Measurements from ENCODE around the gene ADGRG6.

Gene ADGRG6

DNA sequence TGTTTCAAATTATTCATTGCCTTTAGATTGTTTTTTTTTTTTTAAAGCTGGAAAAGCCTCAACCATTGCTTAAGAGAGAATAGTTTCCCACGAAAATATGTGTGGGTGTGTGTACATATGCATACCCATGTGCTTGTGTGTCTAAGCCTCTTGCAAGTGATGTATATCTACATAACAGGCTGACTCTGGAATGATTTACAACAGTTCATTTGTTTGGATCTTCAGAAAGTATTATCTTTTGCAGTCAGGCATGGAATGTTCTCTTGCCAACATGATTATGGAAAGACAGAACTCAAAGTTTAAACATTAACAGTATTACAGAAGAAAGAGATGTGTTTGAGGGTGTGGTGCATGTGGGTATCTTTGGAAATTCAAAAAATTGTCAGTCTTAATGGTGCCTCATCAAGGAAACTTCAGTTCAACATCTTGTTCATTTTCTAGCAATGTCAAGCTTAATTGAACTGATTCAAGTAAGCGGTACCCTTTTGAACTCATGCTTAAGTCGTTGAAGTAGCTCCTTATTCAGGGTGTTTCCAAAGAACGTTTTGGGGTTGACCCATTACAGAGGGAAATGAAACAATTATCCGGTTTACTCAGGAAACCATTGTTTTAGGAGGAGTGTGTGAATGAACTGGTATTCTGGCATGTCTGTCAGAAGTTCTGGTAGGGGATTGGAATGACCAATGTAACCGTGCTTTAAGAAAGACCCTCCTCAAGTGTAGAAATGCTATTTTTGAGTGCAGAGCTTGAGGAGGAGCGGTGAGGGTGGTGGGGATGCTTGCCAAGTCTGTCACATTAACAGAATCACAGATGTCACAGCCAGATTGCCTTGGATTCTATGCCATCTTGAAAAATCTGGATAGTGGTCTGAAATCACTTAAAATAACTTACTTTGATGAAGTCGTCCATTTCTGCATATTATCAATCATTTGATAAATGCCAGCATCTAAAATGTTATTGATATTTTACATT, 60.3 kb downstream of the ADGRG6 start:
- no peak for DNase-seq (ENCODE audit: low spot score in 2 of 2)
- Mint-ChIP-seq H3K27me3 (peaks cover 25% of the 10 kb centered on the region), H3K9me3 (no peaks in the 10 kb centered on the region), H3K36me3 (ENCODE audit: insufficient read depth) (no peaks in the 10 kb centered on the region), H3K4me1 (no peaks in the 10 kb centered on the region), H3K4me3 (no peak overlapping the region), H3K27ac (ENCODE audit: low read depth) (no peak overlapping the region)
- no peak for ATAC-seq (replicated peaks; ENCODE audit: extremely low read depth, poor library complexity, severe bottlenecking)

DNA sequence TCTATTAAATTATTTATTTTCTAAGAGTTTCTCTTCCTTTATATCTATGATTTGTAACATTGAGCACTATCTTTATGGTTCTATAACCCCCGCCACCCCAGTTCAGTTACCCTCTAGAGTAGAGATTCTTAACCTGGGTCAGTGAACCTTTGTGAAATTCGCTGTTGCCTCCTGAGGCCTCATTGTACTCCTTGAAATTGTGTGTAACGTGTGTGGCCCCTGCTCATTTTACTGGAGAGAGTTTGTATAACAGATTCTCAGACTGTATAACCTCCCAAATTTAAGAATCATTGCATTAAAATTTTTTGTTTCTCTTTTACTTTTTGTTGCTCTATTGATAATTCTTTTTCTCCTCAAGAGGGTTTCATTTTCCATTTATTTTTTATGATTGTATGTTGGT, 65.3 kb downstream of the ADGRG6 start:
- Mint-ChIP-seq H3K27me3 (peaks cover 12% of the 10 kb centered on the region), H3K4me1 (no peaks in the 10 kb centered on the region), H3K36me3 (ENCODE audit: insufficient read depth) (no peaks in the 10 kb centered on the region), H3K4me3 (no peak overlapping the region), H3K9me3 (no peaks in the 10 kb centered on the region), H3K27ac (ENCODE audit: low read depth) (no peak overlapping the region)
- ATAC-seq (replicated peaks; ENCODE audit: extremely low read depth, poor library complexity, severe bottlenecking) (no peak), DNase-seq (ENCODE audit: low spot score in 2 of 2) (no peak)

DNA sequence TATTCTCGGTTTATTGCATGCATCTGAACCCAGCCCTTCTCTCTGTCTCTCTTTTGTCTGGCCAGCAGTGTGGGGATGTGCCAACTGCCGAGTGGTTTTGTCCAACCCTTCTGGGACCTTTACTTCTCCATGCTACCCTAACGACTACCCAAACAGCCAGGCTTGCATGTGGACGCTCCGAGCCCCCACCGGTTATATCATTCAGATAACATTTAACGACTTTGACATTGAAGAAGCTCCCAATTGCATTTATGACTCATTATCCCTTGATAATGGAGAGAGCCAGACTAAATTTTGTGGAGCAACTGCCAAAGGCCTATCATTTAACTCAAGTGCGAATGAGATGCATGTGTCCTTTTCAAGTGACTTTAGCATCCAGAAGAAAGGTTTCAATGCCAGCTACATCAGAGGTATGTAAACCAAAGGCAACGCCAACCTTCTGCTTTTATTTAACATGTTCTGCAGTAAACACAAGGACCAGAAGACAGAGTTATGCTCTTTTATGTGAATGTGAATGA, 65.8 kb downstream of the ADGRG6 start:
- Mint-ChIP-seq H3K4me1 (no peaks in the 10 kb centered on the region), H3K9me3 (no peaks in the 10 kb centered on the region), H3K27me3 (peaks cover 10% of the 10 kb centered on the region), H3K36me3 (ENCODE audit: insufficient read depth) (no peaks in the 10 kb centered on the region), H3K4me3 (no peak overlapping the region), H3K27ac (ENCODE audit: low read depth) (no peak overlapping the region)
- DNase-seq (ENCODE audit: low spot score in 2 of 2) (no peak), ATAC-seq (replicated peaks; ENCODE audit: extremely low read depth, poor library complexity, severe bottlenecking) (no peak)

DNA sequence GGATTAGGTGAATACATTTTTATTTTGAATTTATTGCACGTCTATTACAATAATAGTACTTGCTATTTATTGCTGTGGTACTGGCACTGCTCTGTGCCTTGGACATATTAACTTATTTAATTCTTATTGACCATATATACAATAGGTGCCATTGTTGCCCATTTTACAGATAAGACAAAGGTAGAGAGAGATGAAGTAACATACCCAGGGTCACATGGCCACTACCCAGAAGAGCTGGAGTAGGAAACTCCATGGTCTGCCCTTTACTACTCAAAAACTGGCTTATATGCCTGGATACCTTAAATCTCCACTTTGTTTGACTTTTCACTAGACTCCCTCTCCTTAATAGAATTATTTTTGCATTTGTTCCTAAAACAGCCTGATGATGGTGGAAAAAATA, 67.5 kb downstream of the ADGRG6 start:
- ATAC-seq (replicated peaks; ENCODE audit: extremely low read depth, poor library complexity, severe bottlenecking) = no peak
- Mint-ChIP-seq H3K27ac (ENCODE audit: low read depth) (no peak overlapping the region), H3K36me3 (ENCODE audit: insufficient read depth) (no peaks in the 10 kb centered on the region), H3K4me3 (no peak overlapping the region), H3K27me3 (peaks cover 10% of the 10 kb centered on the region), H3K9me3 (no peaks in the 10 kb centered on the region), H3K4me1 (no peaks in the 10 kb centered on the region)
- DNase-seq (ENCODE audit: low spot score in 2 of 2) = no peak

DNA sequence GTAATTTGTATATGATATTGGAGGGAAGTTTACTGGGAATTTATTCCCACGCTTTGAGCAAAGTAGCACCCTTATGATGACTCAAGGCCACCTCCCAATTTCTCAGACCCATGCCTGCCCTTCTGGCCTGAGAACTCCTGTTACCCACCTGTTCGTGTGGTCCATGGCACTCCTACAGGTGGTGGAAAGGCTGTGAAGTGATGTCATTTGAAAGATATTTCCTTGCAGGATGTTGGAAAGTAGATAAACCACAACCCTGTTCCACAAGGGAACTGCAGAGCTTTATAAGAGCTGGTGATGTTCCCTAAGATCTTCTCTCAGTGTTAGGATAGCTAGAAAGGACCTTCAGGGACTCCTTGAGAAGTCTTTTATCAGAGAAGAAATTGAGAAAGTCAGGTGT, 70.5 kb downstream of the ADGRG6 start:
- H3K27ac Mint-ChIP-seq (ENCODE audit: low read depth) = no peak overlapping the region

DNA sequence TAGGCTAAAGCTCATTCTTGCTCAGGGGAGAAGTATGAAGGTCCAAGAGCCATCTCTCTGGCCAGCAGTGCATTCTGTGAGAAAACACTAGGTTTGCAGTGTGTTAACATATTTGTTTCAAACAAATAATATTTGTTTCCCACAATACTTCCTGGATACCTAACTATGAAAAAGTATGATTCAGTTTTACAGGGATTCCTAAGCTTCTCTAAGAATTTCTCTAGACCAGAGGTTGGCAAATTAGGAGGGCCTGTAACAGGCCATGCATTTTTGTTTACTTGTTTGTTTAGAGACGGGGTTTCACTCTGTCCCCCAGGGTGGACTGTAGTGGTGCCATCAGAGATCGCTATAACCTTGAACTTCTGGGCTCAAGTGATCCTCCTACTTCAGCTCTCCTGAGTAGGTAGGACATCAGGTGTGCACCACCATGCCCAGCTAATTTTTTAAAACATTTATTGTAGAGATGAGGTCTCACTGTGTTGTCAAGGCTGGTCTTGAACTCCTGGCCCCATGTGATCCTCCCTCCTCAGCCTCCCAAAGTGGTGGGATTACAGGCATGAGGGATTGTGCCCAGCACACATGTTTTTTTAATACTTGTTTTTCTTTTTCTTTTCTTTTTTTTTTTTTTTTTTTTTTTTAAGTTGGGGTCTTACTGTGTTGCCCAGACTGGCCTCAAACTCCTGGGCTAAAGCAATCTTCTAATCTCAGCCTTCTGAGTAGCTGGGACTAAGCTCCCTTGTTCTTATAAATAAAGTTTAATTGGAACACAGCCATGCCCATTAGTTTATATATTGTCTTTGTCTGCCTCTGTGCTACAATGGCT, 71.7 kb downstream of the ADGRG6 start:
- Mint-ChIP-seq H3K27me3 (peaks cover 14% of the 10 kb centered on the region), H3K27ac (ENCODE audit: low read depth) (no peak overlapping the region), H3K36me3 (ENCODE audit: insufficient read depth) (no peaks in the 10 kb centered on the region), H3K4me3 (no peak overlapping the region), H3K9me3 (no peaks in the 10 kb centered on the region), H3K4me1 (no peaks in the 10 kb centered on the region)
- ATAC-seq (replicated peaks; ENCODE audit: extremely low read depth, poor library complexity, severe bottlenecking) = no peak
- DNase-seq (ENCODE audit: low spot score in 2 of 2) = no peak

More for the DNA sequence above, 70.5 kb downstream of the ADGRG6 start:
- H3K4me1 Mint-ChIP-seq = no peaks in the 10 kb centered on the region
- H3K27me3 Mint-ChIP-seq = peaks cover 6% of the 10 kb centered on the region
- H3K4me3 Mint-ChIP-seq = no peak overlapping the region
- no peak for ATAC-seq (replicated peaks; ENCODE audit: extremely low read depth, poor library complexity, severe bottlenecking)
- no peaks in the 10 kb centered on the region for H3K36me3 Mint-ChIP-seq (ENCODE audit: insufficient read depth)
- no peaks in the 10 kb centered on the region for H3K9me3 Mint-ChIP-seq
- no peak for DNase-seq (ENCODE audit: low spot score in 2 of 2)

DNA sequence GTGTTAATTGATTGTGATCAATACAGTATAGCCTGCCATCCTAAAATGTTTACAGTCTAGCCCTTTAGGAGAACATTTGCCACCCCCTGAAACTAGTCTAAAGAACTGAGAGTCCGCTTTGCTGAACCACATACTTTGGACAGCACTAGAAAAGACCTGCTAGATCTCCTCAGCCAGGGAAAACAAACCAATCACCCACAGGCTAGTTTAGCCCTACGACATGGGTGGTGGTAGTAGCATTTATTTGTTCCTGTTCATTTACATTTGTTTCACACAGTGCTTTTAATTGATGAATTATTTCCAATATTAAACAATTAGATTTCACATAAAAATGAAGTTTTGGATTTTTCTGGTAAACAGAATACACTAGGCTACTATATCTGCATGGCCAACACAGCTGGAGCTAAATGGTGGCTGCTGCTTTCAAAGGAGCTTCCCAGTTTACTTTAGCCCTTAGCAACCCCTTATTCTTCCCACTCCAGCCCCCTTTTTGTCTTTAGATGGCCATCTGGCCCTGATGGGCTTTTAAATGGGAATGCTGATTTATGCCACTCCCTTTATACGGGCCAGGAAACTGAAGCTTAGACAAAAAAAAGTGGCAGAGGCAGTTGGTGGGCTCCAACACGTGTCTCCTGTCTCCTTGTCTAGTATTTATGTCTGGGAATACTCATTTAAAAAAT, 72.4 kb downstream of the ADGRG6 start:
- H3K36me3 Mint-ChIP-seq (ENCODE audit: insufficient read depth) = no peaks in the 10 kb centered on the region
- no peak overlapping the region for H3K27ac Mint-ChIP-seq (ENCODE audit: low read depth)
- no peak overlapping the region for H3K4me3 Mint-ChIP-seq
- no peaks in the 10 kb centered on the region for H3K4me1 Mint-ChIP-seq
- no peaks in the 10 kb centered on the region for H3K9me3 Mint-ChIP-seq
- DNase-seq (ENCODE audit: low spot score in 2 of 2) (no peak), ATAC-seq (replicated peaks; ENCODE audit: extremely low read depth, poor library complexity, severe bottlenecking) (no peak)
- H3K27me3 Mint-ChIP-seq = peaks cover 22% of the 10 kb centered on the region

DNA sequence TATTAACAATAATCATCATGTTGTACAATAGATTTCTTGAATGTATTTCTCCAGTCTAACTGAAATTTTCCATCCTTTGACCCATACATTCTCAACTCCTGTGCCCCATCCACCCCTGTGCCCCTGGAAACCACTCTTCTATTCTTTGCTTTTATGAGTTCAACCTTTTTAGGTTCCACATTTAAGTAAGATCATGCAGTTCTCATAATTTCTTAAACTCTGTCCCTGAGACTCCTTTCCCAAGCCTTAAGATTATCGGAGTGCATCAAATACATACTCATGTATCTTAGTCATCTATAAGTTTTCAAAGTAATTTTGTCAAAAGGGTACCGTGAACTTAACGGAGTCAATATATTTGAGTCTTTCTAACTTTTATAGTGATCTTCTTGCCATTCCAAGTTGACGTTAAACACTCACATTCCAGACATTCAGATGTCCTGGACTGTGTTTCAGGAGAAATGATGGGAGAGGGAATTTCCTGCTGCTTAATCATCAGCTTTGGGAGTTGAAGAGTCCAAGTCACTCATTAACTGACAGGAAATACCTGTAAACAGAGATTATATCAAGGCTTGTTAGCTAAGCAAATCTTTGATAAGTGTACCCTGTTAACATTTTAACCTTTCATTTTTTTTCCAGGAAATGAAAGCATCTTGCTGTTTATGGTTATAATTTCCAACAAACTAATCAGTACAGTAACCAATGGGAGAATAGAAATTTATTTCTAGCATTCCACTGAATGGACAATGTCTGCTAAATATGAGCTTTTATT, 73.3 kb downstream of the ADGRG6 start:
- H3K9me3 Mint-ChIP-seq = no peaks in the 10 kb centered on the region
- no peak for ATAC-seq (replicated peaks; ENCODE audit: extremely low read depth, poor library complexity, severe bottlenecking)

DNA sequence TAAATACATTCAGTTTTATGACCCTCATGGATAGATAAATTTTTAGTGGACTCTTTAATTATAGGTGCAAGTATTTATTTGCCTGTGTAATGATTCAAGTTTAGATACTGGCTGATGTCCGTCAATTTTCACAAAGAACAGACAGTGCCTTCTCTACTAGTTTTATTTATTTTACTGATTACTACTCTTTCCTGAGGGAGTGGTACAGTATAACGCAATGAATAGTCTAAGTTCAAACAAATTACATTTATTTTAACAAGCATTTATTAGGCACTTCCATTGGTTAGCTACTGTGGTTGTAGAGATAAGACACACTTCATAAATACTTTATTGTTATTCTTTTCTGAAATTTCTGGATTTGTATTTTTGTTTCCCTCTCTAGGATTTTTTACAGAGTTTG, 74.3 kb downstream of the ADGRG6 start:
- DNase-seq (ENCODE audit: low spot score in 2 of 2) = no peak
- H3K4me3 Mint-ChIP-seq = no peak overlapping the region
- H3K9me3 Mint-ChIP-seq = no peaks in the 10 kb centered on the region
- H3K4me1 Mint-ChIP-seq = no peaks in the 10 kb centered on the region
- no peak for ATAC-seq (replicated peaks; ENCODE audit: extremely low read depth, poor library complexity, severe bottlenecking)
- no peak overlapping the region for H3K27ac Mint-ChIP-seq (ENCODE audit: low read depth)
- no peaks in the 10 kb centered on the region for H3K36me3 Mint-ChIP-seq (ENCODE audit: insufficient read depth)
- peaks cover 40% of the 10 kb centered on the region for H3K27me3 Mint-ChIP-seq

More for the DNA sequence above, 73.3 kb downstream of the ADGRG6 start:
- DNase-seq (ENCODE audit: low spot score in 2 of 2) = no peak
- H3K27me3 Mint-ChIP-seq = peaks cover 30% of the 10 kb centered on the region
- H3K36me3 Mint-ChIP-seq (ENCODE audit: insufficient read depth) = no peaks in the 10 kb centered on the region
- no peaks in the 10 kb centered on the region for H3K4me1 Mint-ChIP-seq
- no peak overlapping the region for H3K27ac Mint-ChIP-seq (ENCODE audit: low read depth)
- no peak overlapping the region for H3K4me3 Mint-ChIP-seq

DNA sequence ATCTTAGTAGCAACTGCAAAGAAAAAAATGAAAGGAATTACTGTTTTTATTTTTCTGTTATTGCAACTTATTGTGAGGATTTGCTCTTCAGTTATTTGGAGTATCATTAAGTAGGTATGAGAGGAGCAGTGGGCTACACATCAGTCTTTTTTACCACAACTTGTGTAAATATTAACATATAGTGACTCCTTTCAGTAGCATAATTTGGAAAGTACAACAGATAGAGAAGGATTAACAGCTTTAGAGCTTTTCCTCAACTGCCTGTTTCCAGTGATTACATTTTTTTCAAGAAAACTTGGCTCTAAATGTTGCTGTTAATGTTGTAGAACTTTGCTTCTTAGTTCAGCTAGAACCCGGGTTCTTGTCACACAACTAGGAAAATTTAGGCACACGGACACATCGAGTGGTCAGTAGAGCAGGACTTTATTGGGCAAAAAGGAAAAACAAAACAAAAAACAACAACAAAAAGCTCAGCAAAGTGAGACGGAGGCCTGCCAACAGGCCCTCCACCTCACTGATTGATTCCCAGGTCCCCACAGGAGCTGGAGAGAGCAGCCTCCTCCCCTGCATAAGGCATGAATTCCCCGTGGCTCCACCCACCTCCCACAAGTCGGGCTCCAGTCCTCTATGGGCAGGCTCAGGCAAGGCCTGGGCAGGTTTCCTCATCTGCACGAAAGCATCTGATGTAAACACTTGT, 75.1 kb downstream of the ADGRG6 start:
- Mint-ChIP-seq H3K36me3 (ENCODE audit: insufficient read depth) (no peaks in the 10 kb centered on the region), H3K4me3 (no peak overlapping the region), H3K27me3 (peaks cover 40% of the 10 kb centered on the region), H3K4me1 (no peaks in the 10 kb centered on the region), H3K27ac (ENCODE audit: low read depth) (no peak overlapping the region), H3K9me3 (no peaks in the 10 kb centered on the region)
- ATAC-seq (replicated peaks; ENCODE audit: extremely low read depth, poor library complexity, severe bottlenecking) (no peak), DNase-seq (ENCODE audit: low spot score in 2 of 2) (no peak)

DNA sequence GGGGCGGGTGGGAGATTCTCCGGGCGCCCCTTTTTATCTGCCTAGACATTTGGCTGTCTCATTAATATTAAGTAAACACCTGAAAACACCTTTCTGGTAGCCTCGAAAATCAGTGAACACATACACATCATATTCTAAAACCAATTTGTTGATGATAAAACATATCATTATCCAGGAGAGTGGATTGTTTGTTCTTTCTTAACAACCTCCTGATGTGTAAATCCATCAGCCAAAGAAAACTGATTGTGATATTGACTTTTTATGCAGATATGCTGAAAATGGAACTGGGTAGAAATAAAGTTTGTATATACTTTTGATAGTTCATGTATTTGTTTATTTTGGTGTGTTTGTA, 75.7 kb downstream of the ADGRG6 start:
- Mint-ChIP-seq H3K4me1 (no peaks in the 10 kb centered on the region), H3K9me3 (no peaks in the 10 kb centered on the region), H3K36me3 (ENCODE audit: insufficient read depth) (no peaks in the 10 kb centered on the region), H3K27ac (ENCODE audit: low read depth) (no peak overlapping the region), H3K4me3 (no peak overlapping the region), H3K27me3 (peaks cover 40% of the 10 kb centered on the region)
- DNase-seq (ENCODE audit: low spot score in 2 of 2) (no peak), ATAC-seq (replicated peaks; ENCODE audit: extremely low read depth, poor library complexity, severe bottlenecking) (no peak)
